GM12865 (cell line): ENCODE measurements around the gene CAB39.

Experiments used
- DNase-seq: peaks from one replicate; pipeline ENCODE4 v3.0.0; 2010; ENCODE audit warnings: low read depth
- H3K4me3 ChIP-seq: 2 replicates; pipeline ENCODE4 v1.5.1; 2011; ENCODE audit warnings: mild to moderate bottlenecking, low read depth, low read length, control low read depth
- TF ChIP-seq, protein P1 (sequence below): IDR thresholded peaks from 2 replicates; pipeline ENCODE4 v1.5.1; 2011; ENCODE audit warnings: low read length, control low read depth, low read depth, inconsistent platforms; ENCODE audit not compliant: insufficient read depth; ENCODE audit errors: missing control alignments

The CAB39 gene

DNA sequence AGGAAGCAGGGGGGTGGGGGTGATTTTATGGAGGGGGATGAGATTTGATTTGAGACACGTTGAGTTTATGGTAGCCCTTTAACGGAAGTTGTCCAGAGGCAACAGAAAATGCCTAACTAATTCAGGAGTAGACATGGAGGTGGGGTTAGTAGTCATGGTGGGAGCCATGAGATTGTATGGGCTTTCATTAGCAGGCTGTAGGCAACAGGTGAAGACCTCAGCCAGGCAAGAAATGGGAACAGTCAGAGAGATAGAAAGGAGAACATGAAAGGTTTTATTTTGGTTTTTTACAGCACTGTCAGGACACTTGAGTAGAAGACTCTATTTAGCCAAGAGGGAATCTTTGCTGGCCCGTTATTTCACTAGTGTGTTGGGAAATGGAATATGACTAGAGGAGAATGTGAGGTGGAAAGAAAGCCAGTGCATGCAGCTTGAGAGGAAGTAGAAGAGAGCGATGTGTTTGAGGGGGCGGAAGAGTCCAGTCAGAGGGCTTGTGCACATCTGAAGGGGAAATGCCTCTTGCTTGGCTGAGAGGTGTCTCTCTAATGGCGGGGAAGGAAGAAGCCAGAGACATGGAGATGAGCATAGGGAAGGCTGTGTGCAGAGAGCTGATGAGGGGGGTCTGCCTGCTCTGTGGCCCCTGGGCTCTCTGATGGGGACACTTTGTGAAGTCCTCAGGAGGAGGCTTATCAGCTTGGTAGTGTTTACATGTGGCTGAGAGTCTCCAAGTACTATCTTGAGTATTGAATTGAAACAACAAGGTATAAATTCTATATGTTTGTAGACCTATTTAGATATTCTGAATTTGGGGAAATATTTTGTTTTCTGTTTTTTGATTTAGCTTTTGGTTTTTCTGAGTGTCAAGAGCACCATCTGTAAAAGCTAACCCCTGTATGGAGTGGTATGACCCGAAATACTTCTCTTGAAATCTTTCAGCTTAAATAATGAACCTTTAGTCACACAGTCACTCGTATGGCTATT is 85.2 kb downstream of the CAB39 start:
- TF ChIP-seq, protein P1, sequence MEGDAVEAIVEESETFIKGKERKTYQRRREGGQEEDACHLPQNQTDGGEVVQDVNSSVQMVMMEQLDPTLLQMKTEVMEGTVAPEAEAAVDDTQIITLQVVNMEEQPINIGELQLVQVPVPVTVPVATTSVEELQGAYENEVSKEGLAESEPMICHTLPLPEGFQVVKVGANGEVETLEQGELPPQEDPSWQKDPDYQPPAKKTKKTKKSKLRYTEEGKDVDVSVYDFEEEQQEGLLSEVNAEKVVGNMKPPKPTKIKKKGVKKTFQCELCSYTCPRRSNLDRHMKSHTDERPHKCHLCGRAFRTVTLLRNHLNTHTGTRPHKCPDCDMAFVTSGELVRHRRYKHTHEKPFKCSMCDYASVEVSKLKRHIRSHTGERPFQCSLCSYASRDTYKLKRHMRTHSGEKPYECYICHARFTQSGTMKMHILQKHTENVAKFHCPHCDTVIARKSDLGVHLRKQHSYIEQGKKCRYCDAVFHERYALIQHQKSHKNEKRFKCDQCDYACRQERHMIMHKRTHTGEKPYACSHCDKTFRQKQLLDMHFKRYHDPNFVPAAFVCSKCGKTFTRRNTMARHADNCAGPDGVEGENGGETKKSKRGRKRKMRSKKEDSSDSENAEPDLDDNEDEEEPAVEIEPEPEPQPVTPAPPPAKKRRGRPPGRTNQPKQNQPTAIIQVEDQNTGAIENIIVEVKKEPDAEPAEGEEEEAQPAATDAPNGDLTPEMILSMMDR, result no peak
- H3K4me3 ChIP-seq, result no peak overlapping the region
- DNase-seq, result peak; percentile 35

DNA sequence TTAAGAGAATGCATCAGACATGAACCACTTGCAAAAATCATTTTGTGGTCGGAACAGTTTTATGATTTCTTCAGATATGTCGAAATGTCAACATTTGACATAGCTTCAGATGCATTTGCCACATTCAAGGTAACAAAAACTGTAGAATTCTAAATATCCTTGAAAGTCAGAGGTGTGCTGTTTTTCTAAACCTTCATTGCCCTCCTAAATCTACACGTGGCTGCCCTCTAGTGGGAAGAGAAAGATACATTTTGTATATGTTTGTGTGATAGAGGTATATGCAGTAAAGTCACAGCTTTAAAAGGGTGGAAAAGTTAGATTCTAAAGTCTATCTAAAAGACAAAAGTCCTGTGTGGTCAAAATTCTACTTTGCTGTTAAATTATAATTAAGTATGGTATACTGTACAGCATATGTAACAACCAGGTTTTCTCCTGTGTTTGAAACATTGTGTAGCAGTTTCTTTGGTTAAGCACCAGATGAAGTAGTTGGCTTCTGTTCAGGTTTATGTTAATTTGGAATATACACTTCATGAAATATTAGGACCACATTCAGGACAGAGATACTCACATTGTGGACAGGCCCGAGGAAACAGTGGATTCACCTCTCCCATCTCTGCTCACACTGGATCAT is 86.2 kb downstream of the CAB39 start:
- no peak overlapping the region for H3K4me3 ChIP-seq
- TF ChIP-seq, protein P1, result peak; percentile 61
- DNase-seq, result peak; percentile 73

DNA sequence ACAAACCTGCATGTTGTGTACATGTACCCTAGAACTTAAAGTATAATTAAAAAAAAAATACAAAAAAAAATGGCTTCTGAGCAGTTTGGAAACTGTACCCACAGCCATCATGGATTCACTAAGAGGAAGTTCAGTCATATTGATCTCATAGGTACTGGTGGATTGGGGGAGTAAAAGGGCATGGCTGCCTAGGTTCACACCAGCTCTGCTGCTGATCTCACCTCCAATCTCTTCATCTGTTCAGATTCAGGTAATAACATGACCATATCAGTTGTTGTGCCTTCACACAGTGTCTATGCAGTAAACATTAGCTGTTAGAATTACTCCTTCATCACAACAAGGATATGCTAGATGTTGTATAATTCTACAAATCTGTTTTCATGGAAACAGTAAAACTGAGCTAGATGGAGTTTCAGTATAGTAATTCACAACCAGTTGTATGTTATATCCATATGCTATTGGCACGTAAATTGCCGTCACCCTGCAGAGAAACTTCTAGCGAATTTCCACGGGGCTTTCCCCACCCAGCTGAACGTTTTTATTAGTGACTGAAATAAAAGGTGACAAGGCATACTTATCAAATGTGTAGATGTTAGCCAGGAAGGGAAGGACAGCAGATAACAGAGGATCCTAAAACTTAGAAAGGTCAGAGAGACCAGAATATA is 92.8 kb downstream of the CAB39 start:
- TF ChIP-seq, protein P1, result no peak
- H3K4me3 ChIP-seq, result no peak overlapping the region
- DNase-seq, result no peak

DNA sequence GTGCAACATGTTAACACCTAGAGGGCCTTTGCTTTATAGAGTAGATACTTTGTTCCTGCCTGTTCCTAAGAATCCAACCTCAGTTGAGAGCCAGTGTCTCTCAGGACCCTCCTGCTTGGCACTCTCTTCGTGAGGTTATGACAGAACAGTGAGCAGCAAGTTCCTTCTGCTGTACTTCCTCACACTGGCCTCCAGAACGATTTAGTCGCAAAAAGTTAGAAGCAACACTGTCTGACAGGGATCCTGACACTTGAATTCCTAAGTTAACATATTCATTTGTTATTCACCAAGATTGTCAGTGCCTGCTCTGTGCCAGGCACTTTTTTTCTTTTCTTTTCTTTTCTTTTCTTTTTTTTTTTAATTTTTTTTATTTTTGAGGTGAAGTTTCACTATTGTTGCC is 95.1 kb downstream of the CAB39 start:
- TF ChIP-seq, protein P1, result no peak
- no peak for DNase-seq
- H3K4me3 ChIP-seq, result no peak overlapping the region

DNA sequence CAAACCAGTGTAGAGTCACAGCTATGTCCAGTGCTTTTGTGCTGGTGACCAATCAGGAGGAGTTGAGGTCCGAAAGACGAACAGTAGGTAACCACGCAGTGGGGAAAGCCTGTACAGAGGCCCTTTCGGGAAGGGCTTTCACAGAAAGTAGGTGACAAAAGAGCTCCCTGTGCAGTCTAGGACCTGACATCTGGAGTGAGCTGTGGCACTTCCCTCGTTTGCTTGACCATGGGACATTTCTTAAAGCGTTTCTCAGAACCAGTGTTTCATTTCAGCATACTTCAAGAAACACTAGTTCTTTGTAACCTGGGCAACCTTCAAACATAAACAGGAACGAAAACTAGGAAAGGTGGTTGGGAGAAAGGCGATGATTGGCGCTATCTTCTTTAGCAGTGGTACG is 96.4 kb downstream of the CAB39 start:
- TF ChIP-seq, protein P1, result no peak
- no peak for DNase-seq
- H3K4me3 ChIP-seq, result no peak overlapping the region

DNA sequence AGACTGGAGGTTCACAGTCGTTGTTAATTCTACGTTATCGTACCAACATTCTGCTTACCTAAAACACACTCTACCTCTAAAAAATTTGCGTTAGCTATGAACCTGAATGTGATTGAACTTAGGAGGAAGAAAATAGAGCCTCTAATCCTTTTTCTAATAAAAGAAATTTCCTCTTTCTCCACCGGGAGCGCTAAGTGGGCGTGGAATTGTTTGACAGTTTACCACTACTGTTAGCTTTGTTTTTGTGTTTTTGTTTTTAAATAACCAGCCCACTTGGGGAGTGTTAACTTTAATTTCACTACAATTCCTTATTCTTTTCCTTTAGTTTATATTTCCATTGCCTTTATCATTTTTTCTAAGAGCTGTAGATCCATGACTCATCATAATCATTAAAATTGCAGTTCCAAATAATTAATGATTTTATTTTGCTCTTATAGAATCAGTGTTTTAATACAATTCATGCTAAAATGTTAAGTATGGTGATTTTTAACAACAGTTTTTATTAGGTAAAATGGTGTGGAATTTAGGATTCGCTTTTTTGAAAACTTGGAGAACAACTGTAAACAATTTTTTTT is 97.1 kb downstream of the CAB39 start:
- H3K4me3 ChIP-seq, result no peak overlapping the region
- no peak for DNase-seq
- TF ChIP-seq, protein P1, result peak; percentile 22
